Endothelial cell of umbilical vein (primary cell): ENCODE measurements around the gene PGAP3. TPM values are rescaled to one million over a fixed set of nuclear protein-coding genes. Genes with fewer than 3 reads are reported as not detected.

Experiments used
- BruUV-seq: library from RNA; stranded (reverse); fragments of 400-500 nt; replicated peaks from 2 replicates; lab custom pipeline; 2021; lab: Mats Ljungman, UMichigan
- CTCF ChIA-PET: fragments of 300-600, 350-600 bp; sonication (Branson Sonifier 250); formaldehyde crosslinking; loops from one replicate; lab custom pipeline; 2021; ENCODE audit warnings: antibody characterized with exemption, inconsistent platforms; lab: Charles Lee
- POLR2A ChIA-PET: fragments of 300-600, 350-600 bp; sonication (Branson Sonifier 250); formaldehyde crosslinking; loops from one replicate; lab custom pipeline; 2021; ENCODE audit warnings: antibody characterized with exemption, inconsistent platforms; lab: Charles Lee
- DNase-seq: peaks from one replicate; pipeline ENCODE4 v3.0.0-alpha.2; 2011; ENCODE audit warnings: low read depth, low spot score
- FAIRE-seq: peaks from 2 replicates; lab custom pipeline; 2011; peaks lifted over from hg19 to GRCh38; lab: Jason Lieb, UNC
- H2AFZ ChIP-seq: 2 replicates; pipeline ENCODE4 v1.6.0; 2012; ENCODE audit warnings: low read depth, low read length, control low read depth, inconsistent platforms
- H3K27ac ChIP-seq: 2 replicates; pipeline ENCODE4 v1.5.1; 2011; ENCODE audit warnings: low read depth, mild to moderate bottlenecking, control low read depth, low read length, moderate library complexity; ENCODE audit not compliant: insufficient read depth
- H3K27me3 ChIP-seq, 2 experiments: 2 replicates each; pipeline versions ENCODE4 v1.6.0 to v1.6.1; 2011; ENCODE audit warnings: low read length in 2 of 2, mixed read lengths in 1 of 2; ENCODE audit not compliant: control insufficient read depth in 2 of 2, insufficient read depth in 2 of 2
- H3K36me3 ChIP-seq, 2 experiments: 2 replicates in 1 of 2; 3 replicates in 1 of 2; pipeline ENCODE4 v1.5.1; 2011; ENCODE audit warnings: low read length in 2 of 2, mild to moderate bottlenecking in 1 of 2, moderate library complexity in 1 of 2; ENCODE audit not compliant: control insufficient read depth in 2 of 2, insufficient read depth in 2 of 2; ENCODE audit errors: extremely low read depth in 1 of 2
- H3K4me1 ChIP-seq: 3 replicates; pipeline ENCODE4 v1.5.1; 2011; ENCODE audit warnings: mild to moderate bottlenecking, low read length; ENCODE audit not compliant: control insufficient read depth, insufficient read depth; ENCODE audit errors: extremely low read depth
- H3K4me2 ChIP-seq: 2 replicates; pipeline ENCODE4 v1.6.1; 2011; ENCODE audit warnings: low read length, control low read depth, mixed read lengths; ENCODE audit not compliant: insufficient read depth
- H3K4me3 ChIP-seq, 3 experiments: fragments of 200-600 bp in 1 of 3; sonication (generic), shearing (Covaris generic) in 1 of 3; replicated peaks in 1 of 3; 2 replicates each; pipeline ENCODE4 v1.5.1; 2011 to 2016; ENCODE audit warnings: control low read depth in 3 of 3, low read length in 3 of 3, mild to moderate bottlenecking in 2 of 3, inconsistent platforms in 1 of 3, low read depth in 1 of 3, moderate library complexity in 1 of 3; ENCODE audit not compliant: insufficient read depth in 1 of 3
- H3K79me2 ChIP-seq: 2 replicates; pipeline ENCODE4 v1.6.0; 2012; ENCODE audit warnings: low read length, inconsistent platforms; ENCODE audit not compliant: control insufficient read depth, insufficient read depth
- H3K9ac ChIP-seq: replicated peaks from 2 replicates; pipeline ENCODE3; 2011; ENCODE audit warnings: low read length, control low read depth; ENCODE audit not compliant: insufficient read depth; ENCODE audit errors: extremely low read depth
- H3K9me1 ChIP-seq: replicated peaks from 3 replicates; pipeline ENCODE4 v1.6.0; 2011; ENCODE audit warnings: mild to moderate bottlenecking, low read length; ENCODE audit not compliant: control insufficient read depth, insufficient read depth; ENCODE audit errors: extremely low read depth
- H3K9me3 ChIP-seq: replicated peaks from 2 replicates; pipeline ENCODE4 v1.5.1; 2012; ENCODE audit warnings: low read length, inconsistent platforms; ENCODE audit not compliant: control insufficient read depth, insufficient read depth
- H4K20me1 ChIP-seq: replicated peaks from 2 replicates; pipeline ENCODE3; 2011; ENCODE audit warnings: mild to moderate bottlenecking, low read length; ENCODE audit not compliant: control insufficient read depth, insufficient read depth; ENCODE audit errors: extremely low read depth
- EZH2 ChIP-seq: IDR thresholded peaks from 2 replicates; pipeline ENCODE4 v1.6.1; 2012; ENCODE audit warnings: borderline replicate concordance, low read depth, mild to moderate bottlenecking, moderate library complexity, low read length, inconsistent platforms; ENCODE audit not compliant: severe bottlenecking
- JUN ChIP-seq: IDR thresholded peaks from 2 replicates; pipeline ENCODE4 v1.6.1; 2011; ENCODE audit warnings: borderline replicate concordance, low read depth; ENCODE audit not compliant: insufficient read length, insufficient read depth
- POLR2AphosphoS5 ChIP-seq: IDR thresholded peaks from 2 replicates; pipeline ENCODE4 v1.6.1; 2012; ENCODE audit warnings: low read depth, mild to moderate bottlenecking, control low read depth, low read length, moderate library complexity; ENCODE audit not compliant: insufficient read depth
- dilution Hi-C: fragments of 300-500 bp; cut with MboI; formaldehyde crosslinking; loops from one replicate; pipeline ENCODE4 v1.15.0; 2019; ENCODE audit warnings: low sequenced_read_pairs; ENCODE audit not compliant: extremely low pct_ligation_motif_present
- intact Hi-C: fragments of 100-400 bp; cut with micrococcal nuclease; formaldehyde crosslinking; loops from one replicate; pipeline ENCODE4 v1.10.0; 2022
- polyA plus RNA-seq, 4 experiments: library from polyadenylated mRNA; depleted of rRNA in 3 of 4; stranded (reverse) in 3 of 4; unstranded in 1 of 4; fragments of >200 nt; gene quantifications; 2 replicates each; pipeline versions ENCODE4 v1.2.1 to v1.2.3, GENCODE V29; 2011 to 2012; ENCODE audit warnings: missing spikeins in 1 of 4
- total RNA-seq: library from RNA; stranded (reverse); gene quantifications from 2 replicates; pipeline ENCODE4 v1.2.3, GENCODE V29; 2021
- TF ChIP-seq, protein P1 (sequence below): IDR thresholded peaks from 2 replicates; pipeline ENCODE4 v1.6.1; 2011; ENCODE audit not compliant: insufficient read depth, insufficient read length
- TF ChIP-seq, protein P2 (sequence below), 2 donors: IDR thresholded peaks; 1 replicate in 1 of 2; 2 replicates in 1 of 2; pipeline ENCODE4 v1.5.1; 2011; ENCODE audit warnings: low read length in 2 of 2, mild to moderate bottlenecking in 2 of 2, moderate library complexity in 2 of 2, control low read depth in 1 of 2, inconsistent platforms in 1 of 2, low read depth in 1 of 2; ENCODE audit not compliant: insufficient read depth in 1 of 2; ENCODE audit errors: extremely low read depth in 1 of 2

Gene PGAP3
- total and polyA plus RNA-seq, 2 donors (not counting 3 experiments of a cell fraction or from before 2014, with no cell fraction given): 6.4 to 14.9 TPM

DNA sequence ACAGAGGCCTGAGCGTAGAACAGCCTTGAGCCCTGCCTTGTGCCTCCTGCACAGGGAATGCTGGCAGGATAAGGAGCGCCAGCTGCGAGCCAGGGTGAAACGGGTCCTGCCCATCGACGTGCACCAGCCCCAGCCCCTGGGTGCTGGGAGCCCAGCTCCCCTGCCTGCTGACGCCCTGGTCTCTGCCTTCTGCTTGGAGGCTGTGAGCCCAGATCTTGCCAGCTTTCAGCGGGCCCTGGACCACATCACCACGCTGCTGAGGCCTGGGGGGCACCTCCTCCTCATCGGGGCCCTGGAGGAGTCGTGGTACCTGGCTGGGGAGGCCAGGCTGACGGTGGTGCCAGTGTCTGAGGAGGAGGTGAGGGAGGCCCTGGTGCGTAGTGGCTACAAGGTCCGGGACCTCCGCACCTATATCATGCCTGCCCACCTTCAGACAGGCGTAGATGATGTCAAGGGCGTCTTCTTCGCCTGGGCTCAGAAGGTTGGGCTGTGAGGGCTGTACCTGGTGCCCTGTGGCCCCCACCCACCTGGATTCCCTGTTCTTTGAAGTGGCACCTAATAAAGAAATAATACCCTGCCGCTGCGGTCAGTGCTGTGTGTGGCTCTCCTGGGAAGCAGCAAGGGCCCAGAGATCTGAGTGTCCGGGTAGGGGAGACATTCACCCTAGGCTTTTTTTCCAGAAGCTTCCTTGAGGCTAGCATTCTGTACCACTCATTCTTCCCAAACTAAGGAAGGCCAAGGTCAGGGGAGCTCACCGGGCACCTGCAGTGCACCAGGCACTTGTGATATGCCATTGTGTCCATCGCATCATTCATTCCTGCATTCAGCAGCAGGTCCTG, 17.7 kb downstream of the PGAP3 start:
- Histone ChIP-seq H3K36me3 (no peaks in the 10 kb centered on the region), H3K27me3 (peaks cover 6 to 10% of the 10 kb centered on the region in 2 experiments), H3K4me3 (no peak overlapping the region), H3K9ac (no peak overlapping the region), H4K20me1 (no peaks in the 10 kb centered on the region), H3K9me3 (no peaks in the 10 kb centered on the region), H3K4me2 (no peak overlapping the region), H3K4me1 (no peaks in the 10 kb centered on the region), H3K9me1 (no peaks in the 10 kb centered on the region), H3K79me2 (no peaks in the 10 kb centered on the region), H3K27ac (no peak overlapping the region), H2AFZ (no peak overlapping the region)
- BruUV-seq: no TSS peak
- FAIRE-seq (no peak), DNase-seq (no peak)
- ChIA-PET POLR2A (no interaction called here), CTCF (interaction anchor here (0.8 to 13.1 kb wide), 9 partner anchors 10 to 50 kb away, joined by 3 to 291 read pairs (median 7); partner anchors contain the start of gene PGAP3)
- TF ChIP-seq JUN (no peak), POLR2AphosphoS5 (no peak), EZH2 (no peak)
- TF ChIP-seq, protein P1, sequence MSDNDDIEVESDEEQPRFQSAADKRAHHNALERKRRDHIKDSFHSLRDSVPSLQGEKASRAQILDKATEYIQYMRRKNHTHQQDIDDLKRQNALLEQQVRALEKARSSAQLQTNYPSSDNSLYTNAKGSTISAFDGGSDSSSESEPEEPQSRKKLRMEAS: no peak
- TF ChIP-seq, protein P2, sequence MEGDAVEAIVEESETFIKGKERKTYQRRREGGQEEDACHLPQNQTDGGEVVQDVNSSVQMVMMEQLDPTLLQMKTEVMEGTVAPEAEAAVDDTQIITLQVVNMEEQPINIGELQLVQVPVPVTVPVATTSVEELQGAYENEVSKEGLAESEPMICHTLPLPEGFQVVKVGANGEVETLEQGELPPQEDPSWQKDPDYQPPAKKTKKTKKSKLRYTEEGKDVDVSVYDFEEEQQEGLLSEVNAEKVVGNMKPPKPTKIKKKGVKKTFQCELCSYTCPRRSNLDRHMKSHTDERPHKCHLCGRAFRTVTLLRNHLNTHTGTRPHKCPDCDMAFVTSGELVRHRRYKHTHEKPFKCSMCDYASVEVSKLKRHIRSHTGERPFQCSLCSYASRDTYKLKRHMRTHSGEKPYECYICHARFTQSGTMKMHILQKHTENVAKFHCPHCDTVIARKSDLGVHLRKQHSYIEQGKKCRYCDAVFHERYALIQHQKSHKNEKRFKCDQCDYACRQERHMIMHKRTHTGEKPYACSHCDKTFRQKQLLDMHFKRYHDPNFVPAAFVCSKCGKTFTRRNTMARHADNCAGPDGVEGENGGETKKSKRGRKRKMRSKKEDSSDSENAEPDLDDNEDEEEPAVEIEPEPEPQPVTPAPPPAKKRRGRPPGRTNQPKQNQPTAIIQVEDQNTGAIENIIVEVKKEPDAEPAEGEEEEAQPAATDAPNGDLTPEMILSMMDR (IDR thresholded peaks at IDR 0.05; ENCODE audit: extremely low read depth in 1 of 2, insufficient read depth in 1 of 2, low read depth in 1 of 2, low read length in 2 of 2): no peak
- intact Hi-C loops: no loop called here
- dilution Hi-C loops: no loop called here
